HG02938 (cell line): ENCODE results near the gene TSSK6.
"Not testable (repeated sequence)": the region's sequence is repeated elsewhere in the genome, so short reads cannot be mapped to it uniquely, and the experiment has no call there.

Experiments used
- ATAC-seq: cut with Tn5 transposase; IDR thresholded peaks from one replicate; pipeline ENCODE4 v1.9.1; 2021; ENCODE audit warnings: mild to moderate bottlenecking, moderate library complexity; ENCODE audit not compliant: unreplicated experiment

TSSK6 gene

GRCh38 chr19:19488875-19489690, 26.3 kb downstream of the TSSK6 start:
- ATAC-seq: peak; percentile 52

GRCh38 chr19:19487950-19488874, 27.1 kb downstream of the TSSK6 start:
- no peak for ATAC-seq

GRCh38 chr19:19487077-19487949, 28.0 kb downstream of the TSSK6 start:
- no peak for ATAC-seq

- no peak for ATAC-seq
These were observed 28.8 kb downstream of the TSSK6 start for GRCh38 chr19:19486343-19487076.

- ATAC-seq: no peak
These were observed 29.4 kb downstream of the TSSK6 start for GRCh38 chr19:19485998-19486290.

GRCh38 chr19:19485161-19485997, 30.0 kb downstream of the TSSK6 start:
- no peak for ATAC-seq

GRCh38 chr19:19482809-19483596, 32.3 kb downstream of the TSSK6 start:
- ATAC-seq: no peak

GRCh38 chr19:19480688-19481087, 34.7 kb downstream of the TSSK6 start:
- no peak for ATAC-seq

- no peak for ATAC-seq
These were observed 37.5 kb downstream of the TSSK6 start for GRCh38 chr19:19477705-19478383.

GRCh38 chr19:19475849-19476828, 39.2 kb downstream of the TSSK6 start:
- no peak for ATAC-seq

GRCh38 chr19:19475015-19475765, 40.2 kb downstream of the TSSK6 start:
- no peak for ATAC-seq

- ATAC-seq: not testable (repeated sequence)
These were observed 43.2 kb downstream of the TSSK6 start for GRCh38 chr19:19472106-19472505.

- ATAC-seq: no peak
These were observed 43.7 kb downstream of the TSSK6 start for GRCh38 chr19:19471682-19472081.

- ATAC-seq: no peak
These were observed 44.8 kb downstream of the TSSK6 start for GRCh38 chr19:19470579-19470978.

- ATAC-seq: no peak
These were observed 46.8 kb downstream of the TSSK6 start for GRCh38 chr19:19468424-19469050.

- ATAC-seq: no peak
These were observed 49.1 kb downstream of the TSSK6 start for GRCh38 chr19:19466201-19466600.
